Measurements from ENCODE around the gene PCCA.
"Not testable (repeated sequence)": the region's sequence is repeated elsewhere in the genome, so short reads cannot be mapped to it uniquely, and the experiment has no call there.

DNA sequence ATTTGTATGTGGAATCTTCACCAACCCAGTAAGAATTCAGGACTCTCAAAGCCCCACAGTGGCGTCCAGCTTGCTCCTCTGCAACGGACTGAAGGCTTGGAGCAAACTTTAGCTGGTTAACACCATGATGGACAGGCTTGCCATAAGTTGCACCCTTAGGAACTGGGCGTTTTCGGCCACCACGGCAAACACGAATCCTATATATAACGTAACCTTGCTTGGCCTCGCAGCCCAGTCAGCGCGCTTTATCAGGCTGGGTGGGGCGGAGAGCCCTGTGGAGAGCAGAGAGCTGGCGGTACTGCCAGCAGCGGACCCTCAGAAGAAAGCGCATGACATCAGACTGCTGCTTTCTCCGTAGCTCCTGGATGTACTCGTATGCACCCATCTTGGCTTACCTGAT lies 61.8 kb downstream of the PCCA start:
- TF ChIP-seq, protein P1, sequence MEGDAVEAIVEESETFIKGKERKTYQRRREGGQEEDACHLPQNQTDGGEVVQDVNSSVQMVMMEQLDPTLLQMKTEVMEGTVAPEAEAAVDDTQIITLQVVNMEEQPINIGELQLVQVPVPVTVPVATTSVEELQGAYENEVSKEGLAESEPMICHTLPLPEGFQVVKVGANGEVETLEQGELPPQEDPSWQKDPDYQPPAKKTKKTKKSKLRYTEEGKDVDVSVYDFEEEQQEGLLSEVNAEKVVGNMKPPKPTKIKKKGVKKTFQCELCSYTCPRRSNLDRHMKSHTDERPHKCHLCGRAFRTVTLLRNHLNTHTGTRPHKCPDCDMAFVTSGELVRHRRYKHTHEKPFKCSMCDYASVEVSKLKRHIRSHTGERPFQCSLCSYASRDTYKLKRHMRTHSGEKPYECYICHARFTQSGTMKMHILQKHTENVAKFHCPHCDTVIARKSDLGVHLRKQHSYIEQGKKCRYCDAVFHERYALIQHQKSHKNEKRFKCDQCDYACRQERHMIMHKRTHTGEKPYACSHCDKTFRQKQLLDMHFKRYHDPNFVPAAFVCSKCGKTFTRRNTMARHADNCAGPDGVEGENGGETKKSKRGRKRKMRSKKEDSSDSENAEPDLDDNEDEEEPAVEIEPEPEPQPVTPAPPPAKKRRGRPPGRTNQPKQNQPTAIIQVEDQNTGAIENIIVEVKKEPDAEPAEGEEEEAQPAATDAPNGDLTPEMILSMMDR (conservative IDR thresholded peaks at IDR 0.05): not testable (repeated sequence)
- TF ChIP-seq EZH2 (IDR thresholded peaks at IDR 0.05; ENCODE audit: low read depth): not testable (repeated sequence)

Measured in PC-9 (cell line).